GM19395 (cell line): Measurements from ENCODE around the gene CPA4.
"Not testable (repeated sequence)": the region's sequence is repeated elsewhere in the genome, so short reads cannot be mapped to it uniquely, and the experiment has no call there.

ENCODE experiments used
- ATAC-seq: cut with Tn5 transposase; IDR thresholded peaks from one replicate; pipeline ENCODE4 v1.9.1; 2021; ENCODE audit warnings: mild to moderate bottlenecking, moderate library complexity; ENCODE audit not compliant: unreplicated experiment

CPA4 gene, protein sequence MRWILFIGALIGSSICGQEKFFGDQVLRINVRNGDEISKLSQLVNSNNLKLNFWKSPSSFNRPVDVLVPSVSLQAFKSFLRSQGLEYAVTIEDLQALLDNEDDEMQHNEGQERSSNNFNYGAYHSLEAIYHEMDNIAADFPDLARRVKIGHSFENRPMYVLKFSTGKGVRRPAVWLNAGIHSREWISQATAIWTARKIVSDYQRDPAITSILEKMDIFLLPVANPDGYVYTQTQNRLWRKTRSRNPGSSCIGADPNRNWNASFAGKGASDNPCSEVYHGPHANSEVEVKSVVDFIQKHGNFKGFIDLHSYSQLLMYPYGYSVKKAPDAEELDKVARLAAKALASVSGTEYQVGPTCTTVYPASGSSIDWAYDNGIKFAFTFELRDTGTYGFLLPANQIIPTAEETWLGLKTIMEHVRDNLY

GRCh38 chr7:130292682-130293257, at the start of gene CPA4:
TSS of gene CPA4 (plus strand) at chr7:130293161. CDS start at chr7:130293181, 20 bp downstream.
- no peak for ATAC-seq

DNA sequence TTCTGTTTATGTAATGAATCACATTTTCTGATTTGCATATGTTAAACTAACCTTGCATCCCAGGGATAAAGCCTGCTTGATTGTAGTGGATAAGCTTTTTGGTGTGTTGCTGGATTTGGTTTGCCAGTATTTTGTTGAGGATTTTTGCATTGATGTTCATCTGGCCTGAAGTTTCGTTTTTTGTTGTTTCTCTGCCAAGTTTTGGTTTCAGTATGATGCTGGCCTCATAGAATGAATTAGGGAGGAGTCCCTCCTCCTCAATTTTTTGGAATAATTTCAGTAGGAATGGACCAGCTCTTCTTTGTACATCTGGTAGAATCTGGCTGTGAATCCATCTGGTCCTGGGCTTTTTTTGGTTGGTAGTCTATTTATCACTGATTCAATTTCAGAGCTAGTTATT, 49.5 kb upstream of the CPA4 start:
- ATAC-seq = not testable (repeated sequence)

DNA sequence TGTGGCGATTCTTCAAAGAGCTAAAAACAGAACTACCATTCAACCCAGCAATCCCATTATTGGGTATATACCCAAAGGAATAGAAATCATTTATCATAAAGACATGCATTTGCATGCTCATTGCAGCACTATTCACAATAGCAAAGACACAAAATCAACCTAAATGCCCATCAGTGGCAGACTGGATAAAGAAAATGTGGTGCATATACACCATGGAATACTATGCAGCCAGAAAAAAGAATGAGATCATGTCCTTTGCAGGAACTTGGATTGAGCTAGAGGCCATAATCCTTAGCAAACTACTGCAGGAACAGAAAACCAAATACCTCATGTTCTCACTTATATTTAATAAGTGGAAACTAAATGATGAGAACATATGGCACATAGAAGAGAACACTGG, 46.5 kb upstream of the CPA4 start:
- not testable (repeated sequence) for ATAC-seq

DNA sequence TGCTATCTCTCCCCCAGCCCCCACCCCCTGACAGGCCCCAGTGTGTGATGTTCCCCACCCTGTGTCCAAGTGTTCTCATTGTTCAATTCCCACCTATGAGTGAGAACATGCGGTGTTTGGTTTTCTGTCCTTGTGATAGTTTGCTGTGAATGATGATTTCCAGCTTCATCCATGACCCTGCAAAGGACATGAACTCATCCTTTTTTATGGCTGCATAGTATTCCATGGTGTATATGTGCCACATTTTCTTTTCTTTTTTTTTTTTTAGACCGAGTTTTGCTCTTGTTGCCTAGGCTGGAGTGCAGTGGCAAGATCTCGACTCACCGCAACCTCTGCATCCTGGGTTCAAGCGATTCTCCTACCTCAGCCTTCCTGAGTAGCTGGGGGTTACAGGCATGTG, 44.1 kb upstream of the CPA4 start:
- not testable (repeated sequence) for ATAC-seq

DNA sequence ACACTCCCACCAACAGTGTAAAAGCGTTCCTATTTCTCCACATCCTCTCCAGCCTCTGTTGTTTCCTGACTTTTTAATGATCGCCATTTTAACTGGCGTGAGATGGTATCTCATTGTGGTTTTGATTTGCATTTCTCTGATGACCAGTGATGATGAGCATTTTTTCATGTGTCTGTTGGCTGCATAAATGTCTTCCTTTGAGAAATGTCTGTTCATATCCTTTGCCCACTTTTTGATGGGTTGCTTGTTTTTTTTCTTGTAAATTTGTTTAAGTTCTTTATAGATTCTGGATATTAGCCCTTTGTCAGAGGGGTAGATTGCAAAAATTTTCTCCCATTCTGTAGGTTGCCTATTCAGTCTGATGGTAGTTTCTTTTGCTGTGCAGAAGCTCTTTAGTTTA, 43.3 kb upstream of the CPA4 start:
- ATAC-seq = not testable (repeated sequence)

DNA sequence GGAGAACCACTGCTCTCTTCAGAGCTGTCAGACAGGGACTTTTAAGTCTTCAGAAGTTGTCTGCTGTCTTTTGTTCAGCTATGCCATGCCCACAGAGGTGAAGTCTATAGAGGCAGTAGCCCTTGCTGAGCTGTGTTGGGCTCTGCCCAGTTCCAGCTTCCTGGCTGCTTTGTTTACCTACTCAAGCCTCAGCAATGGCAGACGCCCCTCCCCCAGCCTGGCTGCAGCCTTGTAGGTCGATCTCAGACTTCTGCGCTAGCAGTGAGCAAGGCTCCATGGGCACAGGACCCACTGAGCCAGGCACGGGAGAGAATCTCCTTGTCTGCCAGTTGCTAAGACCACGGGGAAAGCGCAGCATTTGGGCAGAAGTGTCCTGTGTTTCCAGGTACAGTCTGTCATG, 38.4 kb upstream of the CPA4 start:
- no peak for ATAC-seq

DNA sequence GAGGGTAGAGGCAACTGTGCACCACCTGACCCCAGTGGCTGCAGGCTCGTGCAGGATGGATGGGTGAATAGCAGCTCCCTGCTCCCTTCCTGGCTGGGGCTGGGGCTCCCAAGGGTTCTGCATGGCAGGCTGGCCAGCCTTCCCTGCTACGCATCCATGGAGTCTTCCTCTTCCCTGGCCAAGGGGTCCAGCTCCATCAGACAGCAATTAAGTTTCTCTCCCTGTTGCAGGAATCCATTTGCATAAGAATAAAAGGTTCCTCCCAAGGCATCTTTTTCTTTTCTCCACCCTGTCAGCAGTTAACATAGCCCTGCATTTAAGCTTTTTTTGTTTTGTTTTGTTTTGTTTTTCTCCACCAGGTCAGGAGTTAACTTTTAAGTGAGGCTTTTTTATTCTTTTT, 36.3 kb upstream of the CPA4 start:
- no peak for ATAC-seq

GRCh38 chr7:130258494-130259078, 34.4 kb upstream of the CPA4 start:
- no peak for ATAC-seq

DNA sequence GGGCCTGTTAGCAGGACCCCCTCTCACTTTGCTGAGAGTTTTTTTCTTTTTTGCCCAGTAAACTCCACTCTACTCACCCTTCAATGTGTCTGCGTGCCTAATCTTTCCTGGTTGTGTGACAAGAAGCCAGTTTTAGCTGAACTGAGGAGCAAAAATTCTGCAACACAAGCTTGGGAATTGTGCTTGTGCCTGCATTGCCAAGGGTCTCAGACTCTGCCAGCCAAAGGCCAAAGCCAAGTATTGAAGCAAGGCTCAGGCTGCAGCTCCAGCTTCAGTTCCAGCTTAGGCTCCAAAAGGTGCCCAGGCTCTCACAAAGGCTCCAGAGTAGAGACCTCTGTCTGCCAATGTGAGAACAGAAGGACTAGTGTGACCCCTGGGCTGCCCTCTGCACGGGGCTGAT, 30.5 kb upstream of the CPA4 start:
- no peak for ATAC-seq

- ATAC-seq = no peak
Measured at GRCh38 chr7:130263130-130263529, 29.8 kb upstream of the CPA4 start.

DNA sequence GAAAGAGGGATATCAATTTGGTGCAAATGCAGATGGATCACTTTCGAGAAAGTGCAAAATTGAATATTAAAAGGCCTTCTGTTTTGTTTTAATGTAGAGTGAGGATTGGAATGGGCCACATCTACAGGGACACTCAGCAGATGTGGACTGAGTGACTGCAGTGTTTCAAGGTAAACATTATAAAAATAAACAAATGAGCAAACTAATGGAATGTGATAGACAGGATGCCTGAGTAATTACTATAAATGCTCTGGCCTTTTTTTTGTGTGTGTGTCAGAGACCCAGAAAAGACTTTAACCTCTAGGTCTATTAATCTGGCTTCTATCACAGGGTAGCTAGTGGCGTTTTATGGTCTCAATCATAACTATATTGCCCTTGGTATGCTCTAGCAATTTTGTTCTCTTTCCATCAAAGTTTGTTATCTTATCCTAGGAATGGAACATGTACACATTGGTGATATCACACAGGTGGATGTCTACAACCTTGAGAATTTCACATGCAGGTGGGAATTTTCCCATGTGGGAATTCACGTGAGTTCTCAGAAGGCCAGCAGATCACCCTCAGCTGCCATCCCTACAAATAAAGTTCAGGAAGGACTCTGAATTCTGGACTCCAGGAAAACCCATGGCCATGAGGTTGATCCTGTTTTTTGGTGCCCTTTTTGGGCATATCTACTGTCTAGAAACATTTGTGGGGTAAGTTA, 26.6 kb upstream of the CPA4 start, which contains the start of gene CPA2:
Gene CPA2, plus strand, starts transcription at position 606 of the 703 bp plus-strand sequence. Its CDS starts 19 bp downstream, at position 625.
- no peak for ATAC-seq

- ATAC-seq = no peak
Measured at GRCh38 chr7:130266961-130267321, 26.0 kb upstream of the CPA4 start.

GRCh38 chr7:130268463-130269317, 24.3 kb upstream of the CPA4 start:
- ATAC-seq = no peak

GRCh38 chr7:130269318-130269694, 23.7 kb upstream of the CPA4 start:
- no peak for ATAC-seq

DNA sequence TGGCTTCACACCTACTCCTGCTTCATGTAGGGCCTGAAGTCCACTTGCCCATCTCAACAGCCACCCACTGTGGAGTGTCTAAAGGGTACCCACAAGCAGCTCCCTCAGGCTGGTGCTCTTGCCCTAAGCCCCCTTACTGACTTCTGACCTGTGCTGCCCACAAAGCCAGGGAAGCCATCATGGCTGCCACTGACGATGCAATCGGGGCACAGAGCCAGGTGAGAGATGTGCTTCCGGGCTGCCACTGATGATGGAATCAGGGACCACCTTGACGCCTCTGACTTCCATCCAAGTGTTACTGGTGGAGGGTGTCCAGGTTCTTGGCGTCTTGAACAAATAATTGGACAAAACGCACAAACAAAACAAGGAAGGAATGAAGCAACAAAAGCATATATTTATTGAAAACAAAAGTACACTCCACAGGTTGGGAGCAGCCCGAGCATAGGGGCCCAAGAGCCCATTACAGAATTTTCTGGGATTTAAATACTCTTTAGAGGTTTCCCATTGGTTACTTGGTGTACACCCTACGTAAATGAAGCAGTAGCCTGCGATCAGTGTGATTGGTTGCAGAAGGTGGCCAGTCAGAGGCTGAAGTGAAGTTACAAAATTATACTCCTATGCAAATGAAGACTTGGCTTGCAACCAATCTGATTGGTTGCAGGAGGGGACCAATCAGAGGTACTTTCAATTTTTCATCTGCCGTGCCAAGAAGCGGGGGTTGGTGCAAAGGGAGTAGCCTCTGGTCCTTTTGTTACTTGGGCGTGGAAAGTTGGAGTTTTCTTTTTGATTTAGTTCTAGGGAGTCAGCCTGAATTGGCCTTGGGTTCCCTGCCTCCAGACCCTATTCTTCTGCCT, 21.8 kb upstream of the CPA4 start:
- ATAC-seq = no peak

- ATAC-seq = no peak
Measured at GRCh38 chr7:130272381-130273080, 20.4 kb upstream of the CPA4 start.

DNA sequence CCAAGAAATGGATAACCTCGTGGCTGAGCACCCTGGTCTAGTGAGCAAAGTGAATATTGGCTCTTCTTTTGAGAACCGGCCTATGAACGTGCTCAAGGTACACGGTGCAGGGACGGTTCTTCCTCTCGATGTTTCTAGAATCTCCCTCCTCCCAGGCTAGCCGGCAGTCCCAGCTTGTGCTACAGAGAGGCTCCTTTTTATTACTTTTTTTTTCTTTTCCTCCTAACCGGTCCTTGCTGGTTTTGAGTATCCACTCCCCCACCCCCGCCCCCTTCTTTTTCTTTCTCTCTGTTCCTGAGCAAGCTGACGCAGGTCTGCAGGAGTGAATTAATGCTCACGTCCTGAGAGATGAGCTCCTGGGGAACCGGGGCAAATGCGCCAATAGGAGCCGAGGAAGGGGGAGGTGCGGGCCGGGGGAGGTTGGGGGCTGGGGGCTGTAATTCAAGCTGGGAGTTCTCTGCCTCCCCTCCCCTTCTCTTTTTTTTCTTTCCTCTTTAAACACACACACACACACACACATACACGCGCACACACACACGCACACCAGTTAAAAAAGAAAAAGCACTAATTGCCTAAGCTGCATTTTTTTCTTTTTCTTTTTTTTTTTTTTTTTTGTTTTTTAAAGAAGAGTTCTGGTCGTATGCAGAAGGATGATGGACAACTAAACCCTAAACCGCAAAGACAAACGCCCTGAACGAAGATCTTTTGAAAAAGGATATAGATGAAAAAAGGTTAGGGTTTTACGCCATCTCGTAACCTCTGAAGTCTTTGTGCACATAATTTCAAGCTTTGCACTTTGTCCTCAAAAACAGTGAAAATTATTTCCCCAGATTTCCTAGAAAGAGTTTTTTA, 19.7 kb upstream of the CPA4 start:
- no peak for ATAC-seq

- ATAC-seq = no peak
Measured at GRCh38 chr7:130273933-130274255, 19.1 kb upstream of the CPA4 start.
